ENCODE results near the gene HGS. TPM values are rescaled to one million over a fixed set of nuclear protein-coding genes. Genes with fewer than 3 reads are reported as not detected.

Gene HGS
- total and polyA plus RNA-seq, 2 of the 8 experiments (the other 6 are each of a cell fraction or from before 2014, with no cell fraction given): 80.8 to 99.7 TPM

- no peak overlapping the region for H2BK15ac ChIP-seq (ENCODE audit: low read length)
- no peaks in the 10 kb centered on the region for H3K27me3 ChIP-seq (replicated peaks in 1 of 4; ENCODE audit: control insufficient read depth in 3 of 4, extremely low read depth in 1 of 4, insufficient read depth in 3 of 4, low read length in 3 of 4)
- H3K14ac ChIP-seq (ENCODE audit: insufficient read length): no peak overlapping the region
- no peaks in the 10 kb centered on the region for H3K9me3 ChIP-seq (ENCODE audit: insufficient read depth in 2 of 2, low read depth in 1 of 2, low read length in 1 of 2)
- no peak overlapping the region for H3K4ac ChIP-seq (replicated peaks; ENCODE audit: insufficient read length, low read depth, low read length)
- H2BK5ac ChIP-seq (ENCODE audit: low read depth, low read length): no peak overlapping the region
- no peak overlapping the region for H2AK5ac ChIP-seq (ENCODE audit: low read depth, low read length)
- DNase-seq (ENCODE audit: low read depth in 1 of 2, low spot score in 2 of 2): no peak
- no peak overlapping the region for H4K5ac ChIP-seq (ENCODE audit: insufficient read length, low read depth, low read length)
- no peak overlapping the region for H2BK120ac ChIP-seq (replicated peaks; ENCODE audit: low read depth, low read length)
- no peak overlapping the region for H3K9ac ChIP-seq (replicated peaks in 1 of 4; ENCODE audit: extremely low read depth in 1 of 4, low read depth in 3 of 4, low read length in 3 of 4)
- H3K23ac ChIP-seq (ENCODE audit: insufficient read length): no peak overlapping the region
- H3K4me3 ChIP-seq (ENCODE audit: extremely low read depth in 1 of 4, insufficient read depth in 2 of 4, low read depth in 3 of 4, low read length in 4 of 4): no peak overlapping the region
- no peak overlapping the region for H3K4me2 ChIP-seq (ENCODE audit: insufficient read depth in 1 of 2, low read depth in 2 of 2, low read length in 2 of 2)
- H3K79me2 ChIP-seq (ENCODE audit: control insufficient read depth in 1 of 2, insufficient read depth in 2 of 2, low read length in 2 of 2): no peaks in the 10 kb centered on the region
- H3K56ac ChIP-seq (replicated peaks; ENCODE audit: insufficient read length, low read depth, low read length): no peak overlapping the region
- no peak overlapping the region for H4K91ac ChIP-seq (replicated peaks; ENCODE audit: insufficient read length, low read length)
- TF ChIP-seq BRCA1 (IDR thresholded peaks at IDR 0.05; ENCODE audit: low read depth, low read length): no peak
- no peak for TF ChIP-seq CEBPB (IDR thresholded peaks at IDR 0.05; ENCODE audit: low read depth, low read length)
- TF ChIP-seq HDAC2 (IDR thresholded peaks at IDR 0.05; ENCODE audit: borderline replicate concordance in 1 of 2, low read depth in 2 of 2, low read length in 2 of 2): no peak
- TF ChIP-seq POU5F1 (IDR thresholded peaks at IDR 0.05; ENCODE audit: low read depth, low read length): no peak
- no peak for TF ChIP-seq TEAD4 (IDR thresholded peaks at IDR 0.05; ENCODE audit: low read depth, low read length)
- TF ChIP-seq KDM4A (IDR thresholded peaks at IDR 0.05; ENCODE audit: low read depth, low read length, severe bottlenecking): no peak
- TF ChIP-seq POLR2A (IDR thresholded peaks at IDR 0.05; ENCODE audit: control extremely low read depth in 1 of 2, low read depth in 2 of 2, low read length in 2 of 2): no peak
- TF ChIP-seq POLR2AphosphoS5 (IDR thresholded peaks at IDR 0.05; ENCODE audit: low read depth, low read length): no peak
- TF ChIP-seq E2F6 (IDR thresholded peaks at IDR 0.05): no peak
- no peak overlapping the region for H3K27ac ChIP-seq (ENCODE audit: low read depth, low read length)
- H2AFZ ChIP-seq (ENCODE audit: low read length): no peak overlapping the region
- peaks cover 0 to 4% (median 3%) of the 10 kb centered on the region in 4 experiments; a peak in 5 of 7 replicates for H3K4me1 ChIP-seq (replicated peaks in 1 of 4; ENCODE audit: control insufficient read depth in 3 of 4, insufficient read depth in 4 of 4, low read length in 3 of 4)
- H4K20me1 ChIP-seq (replicated peaks in 1 of 2; ENCODE audit: control insufficient read depth in 1 of 2, insufficient read depth in 2 of 2, low read length in 2 of 2): no peaks in the 10 kb centered on the region
- WGBS, 2 experiments (ENCODE audit: extremely low coverage in 1 of 2, insufficient coverage in 1 of 2, insufficient read length in 1 of 2, insufficient replicate concordance in 2 of 2, low coverage in 1 of 2, low lambda C conversion rate in 2 of 2, missing lambda C conversion rate in 1 of 2): 77% methylated on average over 9 of the region's 9 CpGs; no CpG with 5 or more reads in 1 of the 2 experiments
- no peaks in the 10 kb centered on the region for H3K36me3 ChIP-seq (ENCODE audit: control insufficient read depth in 2 of 4, insufficient read depth in 4 of 4, low read length in 3 of 4)
- ChIA-PET CTCF (ENCODE audit: partially characterized antibody) (interaction anchor here (0.6 to 3.2 kb wide), 9 partner anchors 10 to 129 kb away, joined by 3 to 13 read pairs (median 3); no protein-coding TSS in a partner anchor), POLR2A (ENCODE audit: partially characterized antibody) (interaction anchor here (25.9 kb wide), 1 partner anchor 17 kb away, joined by 348 read pairs; the partner anchor contains the start of genes MRPL12 and SLC25A10)
- H2BK12ac ChIP-seq (ENCODE audit: low read depth, low read length): no peak overlapping the region
- H2BK20ac ChIP-seq (ENCODE audit: low read length): no peak overlapping the region
- no peaks in the 10 kb centered on the region for H3K79me1 ChIP-seq (ENCODE audit: low read depth, low read length)
- H3K18ac ChIP-seq (ENCODE audit: extremely low read depth, low read length): no peak overlapping the region
- no peak overlapping the region for H4K8ac ChIP-seq (ENCODE audit: extremely low read depth, insufficient read depth, low read length)
- no peak for FAIRE-seq
- H3K23me2 ChIP-seq (ENCODE audit: low read depth, low read length): no peaks in the 10 kb centered on the region
These were observed 42.2 kb downstream of the HGS start for GRCh38 chr17:81726004-81726403.

Data from H1 (cell line).